Fibroblast of pulmonary artery (primary cell): ENCODE results near the gene VILL.
A peak's percentile ranks its signal among the peaks of the same experiment; 100 is the strongest.

Experiments
- DNase-seq: peaks from one replicate; pipeline ENCODE4 v3.0.0-alpha.2; 2010; ENCODE audit warnings: low read depth
- H3K4me3 ChIP-seq: replicated peaks from 2 replicates; pipeline ENCODE4 v1.5.1; 2011; ENCODE audit warnings: low read depth, mild to moderate bottlenecking, control low read depth, low read length, moderate library complexity
- TF ChIP-seq, protein P1 (sequence below): IDR thresholded peaks from 2 replicates; pipeline ENCODE4 v1.5.1; 2011; ENCODE audit warnings: mild to moderate bottlenecking, control low read depth, low read length, inconsistent platforms; ENCODE audit errors: missing control alignments

The VILL gene

DNA sequence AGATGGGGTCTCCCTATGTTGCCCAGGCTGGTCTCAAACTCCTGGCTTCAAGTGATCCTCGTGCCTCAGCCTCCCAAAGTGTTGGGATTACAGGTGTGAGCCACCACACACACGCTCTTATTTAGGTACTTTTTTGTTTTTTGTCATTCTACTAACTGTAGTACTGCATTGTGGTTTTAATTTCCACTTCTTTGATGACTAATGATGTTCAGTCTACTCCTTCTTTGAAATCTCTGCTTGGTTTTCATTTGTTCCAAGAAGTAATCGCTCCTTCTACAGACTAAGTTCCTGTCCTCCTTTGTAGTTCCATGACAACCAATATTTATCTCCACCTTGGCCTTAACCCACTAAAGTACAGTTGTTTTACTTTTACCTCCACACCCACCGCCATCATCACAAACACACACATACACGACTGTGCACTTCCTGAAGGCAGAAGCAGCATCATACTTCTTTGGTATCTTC lies 47.9 kb downstream of the VILL start:
- no peak for DNase-seq

DNA sequence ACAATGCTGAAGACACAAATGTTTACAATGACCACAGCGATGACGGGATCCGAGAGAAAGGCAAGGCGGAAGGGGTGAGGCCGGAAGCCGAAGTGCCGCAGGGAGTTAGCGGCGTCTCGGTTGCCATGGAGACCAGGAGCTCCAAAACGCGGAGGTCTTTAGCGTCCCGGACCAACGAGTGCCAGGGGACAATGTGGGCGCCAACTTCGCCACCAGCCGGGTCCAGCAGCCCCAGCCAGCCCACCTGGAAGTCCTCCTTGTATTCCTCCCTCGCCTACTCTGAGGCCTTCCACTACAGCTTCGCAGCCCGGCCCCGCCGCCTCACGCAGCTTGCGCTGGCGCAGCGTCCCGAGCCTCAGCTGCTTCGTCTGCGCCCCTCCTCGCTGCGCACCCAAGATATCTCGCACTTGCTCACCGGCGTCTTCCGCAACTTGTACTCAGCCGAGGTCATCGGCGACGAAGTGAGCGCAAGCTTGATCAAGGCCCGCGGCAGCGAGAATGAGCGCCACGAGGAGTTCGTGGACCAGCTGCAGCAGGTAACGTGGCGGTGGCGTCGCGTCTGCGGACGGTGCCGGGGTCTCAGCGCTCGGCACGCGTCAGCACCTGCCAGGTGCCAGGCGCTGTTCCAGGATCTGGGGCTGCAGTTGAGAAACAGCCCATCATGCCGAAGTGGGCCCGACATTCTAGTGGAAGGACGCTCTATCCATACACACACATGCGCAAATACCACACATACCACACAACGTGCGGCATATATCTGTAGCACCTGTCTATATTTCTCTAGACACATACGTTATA lies 48.7 kb downstream of the VILL start, which contains the start of gene DLEC1:
Gene DLEC1, plus strand, starts transcription at position 108 of the 798 bp plus-strand sequence. Its CDS starts 18 bp downstream, at position 126.
- peak within 1 kb of the TSS; percentile 54 for H3K4me3 ChIP-seq
- TF ChIP-seq, protein P1, sequence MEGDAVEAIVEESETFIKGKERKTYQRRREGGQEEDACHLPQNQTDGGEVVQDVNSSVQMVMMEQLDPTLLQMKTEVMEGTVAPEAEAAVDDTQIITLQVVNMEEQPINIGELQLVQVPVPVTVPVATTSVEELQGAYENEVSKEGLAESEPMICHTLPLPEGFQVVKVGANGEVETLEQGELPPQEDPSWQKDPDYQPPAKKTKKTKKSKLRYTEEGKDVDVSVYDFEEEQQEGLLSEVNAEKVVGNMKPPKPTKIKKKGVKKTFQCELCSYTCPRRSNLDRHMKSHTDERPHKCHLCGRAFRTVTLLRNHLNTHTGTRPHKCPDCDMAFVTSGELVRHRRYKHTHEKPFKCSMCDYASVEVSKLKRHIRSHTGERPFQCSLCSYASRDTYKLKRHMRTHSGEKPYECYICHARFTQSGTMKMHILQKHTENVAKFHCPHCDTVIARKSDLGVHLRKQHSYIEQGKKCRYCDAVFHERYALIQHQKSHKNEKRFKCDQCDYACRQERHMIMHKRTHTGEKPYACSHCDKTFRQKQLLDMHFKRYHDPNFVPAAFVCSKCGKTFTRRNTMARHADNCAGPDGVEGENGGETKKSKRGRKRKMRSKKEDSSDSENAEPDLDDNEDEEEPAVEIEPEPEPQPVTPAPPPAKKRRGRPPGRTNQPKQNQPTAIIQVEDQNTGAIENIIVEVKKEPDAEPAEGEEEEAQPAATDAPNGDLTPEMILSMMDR: no peak
- peak; percentile 67 for DNase-seq

More for the DNA sequence above, 47.9 kb downstream of the VILL start:
- TF ChIP-seq, protein P1: no peak
- H3K4me3 ChIP-seq: no peak overlapping the region

DNA sequence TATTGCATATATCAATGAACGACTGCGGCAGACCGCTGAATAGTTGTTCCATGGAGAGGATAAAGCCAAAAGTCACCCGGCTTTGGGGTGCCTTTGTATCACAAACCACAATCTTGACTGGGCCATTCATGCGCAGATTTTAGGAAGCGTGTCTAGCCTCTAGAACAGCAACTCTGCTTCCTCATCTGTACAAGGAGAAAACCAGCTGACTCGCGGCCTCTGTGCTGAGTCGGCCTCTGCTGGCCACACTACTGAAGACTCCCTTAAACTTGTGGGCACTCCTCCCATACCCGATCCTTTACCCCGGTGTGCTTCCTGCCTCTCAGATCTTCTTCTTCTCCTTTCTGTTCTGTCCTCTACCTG lies 49.3 kb downstream of the VILL start:
- TF ChIP-seq, protein P1: peak; percentile 25
- H3K4me3 ChIP-seq: peak overlapping the region; percentile 54
- DNase-seq: peak; percentile 41

DNA sequence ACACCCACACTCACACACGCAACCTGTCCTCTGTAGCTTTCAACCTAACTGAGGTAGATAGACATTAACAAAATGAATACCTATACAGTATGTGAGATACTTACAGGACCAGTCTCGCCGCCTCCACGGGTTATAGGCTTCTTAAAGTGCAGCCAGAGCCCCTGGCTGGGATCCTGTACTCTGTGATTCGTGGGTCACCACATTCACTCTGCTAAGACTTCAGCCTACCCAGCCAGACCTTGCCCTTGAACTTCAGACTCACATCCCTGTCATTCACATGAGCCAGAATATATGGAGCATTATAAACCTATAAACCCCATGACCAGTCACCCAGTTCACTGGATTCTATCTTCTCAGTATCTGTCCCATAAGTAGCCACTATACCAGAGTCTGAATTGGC lies 49.8 kb downstream of the VILL start:
- H3K4me3 ChIP-seq: no peak overlapping the region
- TF ChIP-seq, protein P1: no peak
- no peak for DNase-seq

DNA sequence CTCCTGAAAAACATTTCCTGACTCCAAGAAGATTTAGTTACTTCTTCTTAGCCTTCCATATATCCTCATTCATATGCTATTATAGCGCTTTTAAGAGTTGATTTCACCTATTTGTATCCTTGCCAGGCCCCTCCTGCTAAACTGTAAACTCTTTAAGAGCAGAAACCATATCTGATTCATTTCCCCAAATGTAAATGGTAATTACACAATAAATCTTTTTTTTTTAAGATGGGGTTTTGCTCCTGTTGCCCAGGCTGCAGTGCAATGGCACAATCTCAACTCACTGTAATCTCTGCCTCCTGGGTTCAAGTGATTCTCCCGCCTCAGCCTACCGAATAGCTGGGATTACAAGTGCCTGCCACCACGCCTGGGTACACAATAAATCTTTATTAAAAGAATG lies 52.9 kb downstream of the VILL start:
- DNase-seq: no peak
- TF ChIP-seq, protein P1: no peak
- no peak overlapping the region for H3K4me3 ChIP-seq

DNA sequence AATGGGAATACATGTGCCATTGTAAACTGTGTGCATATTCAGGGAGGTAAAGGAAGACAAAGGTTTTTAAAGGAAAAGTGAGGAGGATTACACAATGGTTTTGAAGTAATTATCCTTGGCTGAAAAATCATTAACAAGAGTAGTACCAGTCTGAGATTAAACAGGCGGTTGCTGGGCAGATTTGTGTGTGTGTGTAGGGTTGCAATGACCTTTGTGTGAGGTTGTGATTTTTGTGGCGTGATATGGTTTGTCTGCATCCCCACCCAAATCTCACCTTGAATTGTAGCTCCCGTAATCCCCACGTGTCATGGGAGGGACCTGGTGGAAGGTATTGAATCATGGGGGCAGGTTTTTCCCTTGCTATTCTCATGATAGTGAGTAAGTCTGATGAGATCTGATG lies 55.4 kb downstream of the VILL start:
- no peak overlapping the region for H3K4me3 ChIP-seq
- TF ChIP-seq, protein P1: no peak
- DNase-seq: no peak

DNA sequence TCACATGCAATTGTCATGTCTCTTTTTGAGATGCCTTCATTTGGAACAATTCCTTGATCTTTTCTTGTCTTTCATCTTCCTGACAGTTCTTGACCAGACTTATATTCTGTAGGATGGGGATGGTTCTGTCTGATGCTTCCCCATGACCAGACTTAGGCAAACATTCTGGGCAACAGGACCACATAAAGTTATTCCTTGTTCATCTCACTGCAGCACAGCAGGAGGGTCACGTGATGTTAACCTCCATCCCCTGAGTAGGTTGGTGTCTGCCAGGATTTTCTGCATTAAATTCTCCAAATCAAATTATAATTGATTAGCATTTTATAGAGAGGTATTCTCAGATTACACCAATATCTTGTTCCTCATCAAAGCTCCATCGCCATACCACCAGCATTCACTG lies 56.2 kb downstream of the VILL start:
- no peak overlapping the region for H3K4me3 ChIP-seq
- DNase-seq: no peak
- TF ChIP-seq, protein P1: no peak
